GM21723 (cell line): Measurements from ENCODE around the gene EEF2.
A peak's percentile ranks its signal among the peaks of the same experiment; 100 is the strongest.
"Not testable (repeated sequence)": the region's sequence is repeated elsewhere in the genome, so short reads cannot be mapped to it uniquely, and the experiment has no call there.

Experiments
- ATAC-seq: cut with Tn5 transposase; IDR thresholded peaks from one replicate; pipeline ENCODE4 v1.9.1; 2021; ENCODE audit warnings: mild to moderate bottlenecking, moderate library complexity; ENCODE audit not compliant: unreplicated experiment

The EEF2 gene

DNA sequence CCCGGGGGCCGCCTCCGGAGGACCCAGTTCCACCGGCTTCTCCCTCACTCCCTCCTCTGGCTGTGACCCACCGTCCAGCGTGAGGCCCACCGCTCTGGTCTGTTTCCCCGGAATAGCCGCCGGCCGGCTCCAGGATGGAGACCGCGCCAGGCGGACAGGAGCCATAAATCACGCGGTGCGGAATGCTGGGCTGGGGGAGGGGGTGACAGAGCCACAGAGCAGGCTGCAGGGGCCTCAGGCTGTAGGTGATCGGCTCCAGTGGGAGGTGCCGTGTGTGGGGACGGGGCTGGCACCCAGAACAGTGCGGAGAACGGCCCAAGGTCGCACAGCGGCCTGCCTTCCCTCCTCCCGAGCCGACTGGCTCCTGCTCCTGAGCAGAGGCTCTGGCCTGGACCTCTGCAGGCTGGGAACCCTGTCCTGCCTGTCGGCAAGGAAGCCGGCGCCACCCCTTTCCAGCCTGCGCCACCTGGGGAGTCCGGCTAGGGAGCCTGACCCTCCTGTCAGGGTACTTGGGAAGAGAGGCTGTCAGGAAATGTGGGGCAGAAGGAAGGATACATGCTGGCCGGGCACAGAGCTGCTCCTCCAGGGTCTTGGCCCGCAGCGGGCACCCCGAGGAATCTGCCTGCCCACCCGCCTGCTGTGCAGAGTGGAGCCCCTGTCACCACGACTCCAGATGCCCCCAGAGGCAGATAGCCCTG is 30.6 kb upstream of the EEF2 start:
- ATAC-seq, result no peak

DNA sequence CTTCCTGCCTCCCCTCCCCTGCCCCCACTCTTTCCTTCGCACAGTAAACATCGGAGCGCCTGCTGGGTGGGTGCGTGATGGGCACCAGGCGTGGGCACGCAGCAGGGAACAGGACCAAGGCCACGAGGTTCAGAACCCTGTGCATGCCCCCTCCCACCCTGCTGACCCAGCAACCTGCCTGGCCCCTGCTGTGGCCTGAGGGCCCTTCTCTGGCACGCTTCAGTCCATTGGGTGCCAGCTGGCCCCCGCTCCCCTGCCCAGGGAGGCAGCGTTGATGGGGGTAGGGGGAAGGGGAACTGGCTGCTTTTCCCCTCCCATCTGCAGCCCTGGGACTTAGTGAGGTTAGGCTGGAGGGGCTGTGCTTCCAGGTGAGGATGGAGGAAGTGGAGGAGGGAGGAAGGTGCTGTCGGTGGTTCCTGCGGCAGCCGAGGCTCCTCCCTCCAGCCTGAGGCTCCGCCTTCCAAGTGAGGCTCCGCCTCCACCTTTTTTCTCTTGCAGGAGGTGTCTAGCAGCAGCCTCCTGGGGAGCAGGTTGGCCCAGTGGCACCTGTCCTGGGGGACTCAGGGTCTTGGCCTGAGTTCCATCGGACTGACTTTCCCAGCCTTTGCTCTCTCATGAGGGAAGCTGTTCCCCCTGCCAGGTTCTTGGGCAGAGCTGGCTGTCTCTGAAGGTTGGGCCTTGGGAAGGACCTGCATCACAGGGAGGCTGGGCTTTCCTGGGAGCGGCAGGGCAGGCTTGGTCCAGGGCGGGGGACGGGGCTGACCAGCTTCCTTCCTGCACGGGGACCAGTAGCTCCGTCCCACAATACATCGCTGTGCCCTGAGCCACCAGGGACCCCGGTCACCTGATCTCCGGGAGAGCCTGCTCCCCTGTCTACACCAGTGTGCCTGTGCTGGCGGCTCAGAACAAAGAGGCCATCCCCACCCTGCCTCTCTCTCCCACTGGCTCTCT is 29.6 kb upstream of the EEF2 start:
- no peak for ATAC-seq

DNA sequence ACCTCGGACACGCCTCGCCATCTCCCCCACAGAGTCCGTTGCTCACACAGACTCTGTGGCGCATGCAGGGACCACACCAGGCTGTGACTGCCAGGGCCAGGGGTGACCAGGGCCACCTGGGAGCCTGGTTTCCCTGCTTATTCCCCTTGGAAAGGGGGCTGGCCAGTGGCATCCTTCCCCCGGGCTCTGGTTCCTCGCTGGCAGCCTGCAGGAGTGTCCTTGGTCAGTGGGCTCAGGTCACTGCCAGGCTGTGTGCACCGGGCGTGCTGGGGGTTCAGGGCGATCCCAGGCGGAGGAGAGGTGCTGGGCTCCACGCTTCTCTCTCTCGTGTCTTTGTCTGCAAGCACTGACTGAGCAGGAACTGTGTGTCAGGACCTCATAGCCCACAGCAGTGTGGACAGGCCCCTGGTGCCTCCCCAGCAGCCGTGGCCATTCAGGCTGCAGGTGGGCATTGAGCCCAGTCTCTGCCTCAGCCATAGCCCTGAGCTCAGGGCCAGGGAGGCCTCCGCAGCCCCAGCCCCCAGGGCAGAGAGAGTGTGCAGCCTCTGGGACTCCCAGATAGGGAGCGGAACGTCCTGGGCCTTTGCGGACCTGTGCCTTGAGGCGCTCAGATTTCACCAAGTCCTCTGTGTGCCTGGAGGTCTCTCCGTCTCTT is 28.8 kb upstream of the EEF2 start:
- ATAC-seq, result no peak

DNA sequence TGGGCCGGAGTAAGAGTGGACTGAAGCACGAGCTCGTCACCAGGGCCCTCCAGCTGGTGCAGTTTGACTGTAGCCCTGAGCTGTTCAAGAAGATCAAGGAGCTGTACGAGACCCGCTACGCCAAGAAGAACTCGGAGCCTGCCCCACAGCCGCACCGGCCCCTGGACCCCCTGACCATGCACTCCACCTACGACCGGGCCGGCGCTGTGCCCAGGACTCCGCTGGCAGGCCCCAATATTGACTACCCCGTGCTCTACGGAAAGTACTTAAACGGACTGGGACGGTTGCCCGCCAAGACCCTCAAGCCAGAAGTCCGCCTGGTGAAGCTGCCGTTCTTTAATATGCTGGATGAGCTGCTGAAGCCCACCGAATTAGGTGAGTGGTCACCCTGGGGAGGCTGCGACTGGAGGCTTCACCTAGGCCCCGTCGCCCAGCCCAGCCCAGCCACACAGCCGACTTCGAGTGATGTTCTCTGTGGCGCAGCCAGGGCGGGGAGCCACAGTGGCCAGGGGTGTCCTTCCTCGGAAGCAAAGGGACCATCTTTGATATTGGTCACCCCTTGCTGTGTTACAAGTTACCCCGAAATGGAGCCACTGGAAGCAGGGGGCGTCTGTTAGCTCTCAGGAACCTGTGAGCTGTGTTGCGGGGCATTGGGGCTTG is 27.8 kb upstream of the EEF2 start:
- no peak for ATAC-seq

DNA sequence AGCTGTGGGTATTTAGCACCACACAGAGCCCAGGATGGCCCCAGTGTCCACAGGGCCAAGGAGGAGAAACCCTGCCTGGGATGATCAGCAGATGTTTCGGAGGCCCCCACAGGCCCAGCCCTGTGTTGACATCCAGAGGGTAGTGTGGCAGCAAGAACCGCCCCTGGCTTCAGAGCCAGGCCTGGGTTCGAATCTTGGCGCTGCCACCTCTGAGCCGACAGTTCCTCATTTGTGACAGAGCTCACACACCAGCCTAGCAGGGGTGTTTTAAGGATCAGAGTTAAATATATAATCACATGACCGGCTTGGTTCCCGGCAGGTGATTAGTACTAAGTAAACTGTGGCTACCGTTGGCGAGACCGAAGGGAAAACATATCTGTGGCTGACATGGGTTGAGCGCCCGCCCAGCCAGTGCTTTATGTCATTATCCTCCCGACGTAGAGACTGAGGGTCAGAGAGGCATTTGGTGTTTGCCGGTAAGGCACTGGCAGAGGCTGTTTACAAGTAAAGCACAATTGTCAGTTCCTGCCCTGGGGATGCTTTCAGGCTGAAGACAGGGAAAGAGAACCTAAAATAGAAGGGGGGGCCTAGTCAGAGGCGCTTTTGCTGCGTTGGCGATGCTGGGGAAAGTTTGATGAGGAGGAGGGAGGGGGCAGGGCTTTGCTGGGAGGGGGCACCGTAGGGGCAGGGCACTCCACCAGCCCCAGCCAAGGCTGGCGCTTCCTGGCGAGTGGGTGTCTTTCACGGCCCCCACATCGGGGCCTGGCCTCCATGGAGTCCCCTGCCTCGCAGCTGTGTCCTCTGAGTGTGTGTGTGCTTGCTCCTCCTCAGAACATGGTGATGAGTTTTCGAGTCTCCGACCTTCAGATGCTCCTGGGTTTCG is 27.1 kb upstream of the EEF2 start:
- ATAC-seq, result no peak

DNA sequence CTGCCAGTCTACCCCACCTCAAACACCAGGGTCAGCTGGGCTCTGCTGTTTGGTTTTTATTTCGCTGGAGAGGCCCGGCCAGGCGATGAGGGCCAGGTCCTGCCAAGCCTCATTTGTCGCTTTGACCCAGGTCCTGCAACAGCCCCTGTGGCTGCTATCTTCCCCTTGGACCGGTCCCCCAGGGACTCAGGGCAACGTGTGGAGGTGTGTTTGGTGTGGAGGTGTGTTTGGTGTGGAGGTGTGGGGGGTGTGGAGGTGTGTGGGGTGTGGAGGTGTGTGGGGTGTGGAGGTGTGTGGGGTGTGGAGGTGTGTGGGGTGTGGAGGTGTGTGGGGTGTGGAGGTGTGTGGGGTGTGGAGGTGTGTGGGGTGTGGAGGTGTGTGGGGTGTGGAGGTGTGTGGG is 26.2 kb upstream of the EEF2 start:
- not testable (repeated sequence) for ATAC-seq

DNA sequence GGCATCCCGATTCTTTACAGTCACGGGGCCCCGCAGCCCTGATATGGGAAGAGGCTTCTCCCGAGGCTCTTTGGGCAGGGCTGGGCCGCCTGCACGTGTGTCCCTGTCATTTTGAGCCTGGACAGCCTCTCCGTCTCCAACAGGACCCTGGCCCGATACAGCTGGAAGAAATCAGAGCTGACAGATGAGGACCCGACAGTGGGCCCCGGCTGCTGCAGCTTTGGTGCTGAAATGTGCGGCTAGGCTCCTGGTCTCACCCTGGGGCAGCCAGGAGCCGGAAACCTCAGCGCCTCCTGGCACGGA is 25.5 kb upstream of the EEF2 start:
- ATAC-seq, result no peak

DNA sequence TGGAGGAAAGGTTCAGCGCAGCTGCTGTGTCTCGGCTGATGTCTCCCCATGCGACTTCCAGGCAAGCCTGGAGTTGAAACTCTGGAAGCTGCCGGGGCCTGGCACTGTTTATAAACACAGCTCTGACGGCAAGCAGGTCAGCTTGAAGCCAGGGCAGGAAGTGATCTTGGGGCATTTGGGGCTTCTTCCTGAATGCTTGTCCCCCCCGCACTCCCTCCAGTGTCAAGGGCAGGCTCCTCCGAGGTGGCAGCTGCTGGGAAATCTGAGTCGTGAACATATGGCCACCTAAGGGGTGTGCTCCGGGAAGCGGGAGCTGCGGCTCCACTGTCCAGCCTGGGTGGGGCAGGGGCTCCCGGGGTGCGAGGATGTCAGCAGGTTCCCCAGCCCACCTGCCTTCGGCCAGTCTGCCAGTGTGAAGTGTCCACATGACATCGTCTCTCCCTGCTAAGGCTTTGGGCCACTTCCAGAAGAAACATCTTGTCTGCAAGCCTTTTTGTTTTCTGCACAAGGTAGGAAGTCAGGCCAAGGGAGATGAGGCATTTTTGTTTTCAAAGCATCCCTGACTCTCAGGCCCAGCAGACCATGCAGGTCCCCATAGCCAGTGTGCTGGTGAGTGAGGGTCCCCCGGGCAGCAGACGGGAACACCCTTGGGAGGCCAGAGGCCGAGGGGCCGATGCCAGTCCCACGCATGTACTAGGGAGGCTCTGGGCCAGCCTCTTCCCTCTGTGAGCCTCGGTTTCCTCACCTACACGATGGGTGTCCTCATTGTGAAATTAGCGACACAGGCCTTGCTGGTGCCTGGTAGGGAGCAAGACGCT is 24.9 kb upstream of the EEF2 start:
- ATAC-seq, result no peak

DNA sequence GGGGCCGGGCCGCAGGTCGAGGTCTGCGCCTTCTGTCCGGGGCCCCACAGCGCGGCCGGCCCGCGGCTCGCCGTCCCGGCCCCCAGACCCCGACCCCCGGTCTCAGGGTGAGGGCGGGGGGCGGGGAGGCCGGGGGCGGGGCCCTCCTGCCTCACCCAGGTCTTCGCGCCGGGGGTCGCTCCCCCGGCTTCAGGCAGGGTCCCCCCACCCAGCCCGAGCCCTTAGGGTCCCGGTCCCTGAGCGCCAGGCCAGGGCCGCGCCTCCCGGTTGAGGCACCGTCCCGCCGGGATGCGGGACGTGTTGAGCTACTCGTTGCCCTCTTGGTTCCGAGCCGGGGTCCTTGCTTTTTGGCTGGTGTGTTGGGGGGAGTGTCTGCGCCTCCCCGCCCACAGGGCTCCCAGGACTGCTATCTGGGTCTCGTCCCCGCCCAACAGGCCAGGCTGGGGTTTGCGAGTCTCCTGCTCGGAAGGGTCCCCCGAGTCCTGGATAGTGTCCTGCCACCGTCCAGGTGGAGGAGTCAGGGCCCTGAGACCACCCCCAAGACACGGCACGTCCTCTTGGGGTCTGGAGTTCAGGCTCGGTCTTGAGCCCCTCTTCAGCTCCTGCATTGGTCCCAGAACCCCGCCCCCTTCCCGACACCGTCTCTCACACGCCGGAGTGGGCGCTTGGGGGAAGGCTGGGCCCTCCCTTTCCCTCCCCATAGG is 22.7 kb upstream of the EEF2 start:
- peak; percentile 17 for ATAC-seq

DNA sequence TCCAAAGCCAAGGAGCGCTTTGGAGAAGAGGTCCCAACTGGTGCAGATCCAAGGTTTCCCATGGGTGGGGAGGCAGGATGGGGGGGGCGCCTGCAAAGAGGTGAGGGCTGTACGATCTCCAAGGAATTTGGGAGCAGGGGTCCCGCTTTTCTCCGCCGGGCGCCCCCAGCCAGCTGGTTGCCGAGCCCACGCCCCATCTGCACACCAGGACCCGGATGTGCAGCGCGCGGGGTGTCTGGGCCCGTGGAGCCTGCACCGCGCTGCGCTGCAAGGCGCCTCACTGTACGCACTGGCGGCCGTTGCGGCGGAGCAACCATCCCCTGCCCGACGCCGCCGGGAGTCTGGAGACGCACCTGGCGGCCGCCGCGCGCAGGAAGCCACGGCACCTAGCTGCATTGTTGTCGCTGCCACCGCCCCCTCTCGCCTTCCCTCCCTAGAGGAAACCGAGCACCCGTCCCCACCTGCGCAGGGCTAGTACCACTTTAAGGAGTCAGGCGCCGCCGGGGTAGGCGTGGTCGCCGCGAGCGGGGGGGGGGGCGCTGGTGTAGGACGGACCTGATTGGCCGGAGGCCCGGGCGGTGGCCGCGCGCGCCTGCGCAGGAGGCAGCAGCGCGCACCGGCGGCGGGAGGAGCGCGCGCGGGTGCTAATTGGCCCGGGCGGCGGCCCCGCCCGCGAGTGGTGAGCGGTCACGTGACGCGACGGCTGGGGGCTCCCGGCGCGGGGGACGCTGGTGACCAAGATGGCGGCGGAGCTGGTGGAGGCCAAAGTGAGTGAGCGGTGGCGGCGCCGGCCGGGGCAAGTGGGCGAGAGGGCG is 22.0 kb upstream of the EEF2 start, which contains the start of gene PIAS4:
TSS of gene PIAS4 (plus strand) at position 716 of the 815 bp plus-strand sequence. CDS start at position 741, 25 bp downstream.
- peak; percentile 74 for ATAC-seq

DNA sequence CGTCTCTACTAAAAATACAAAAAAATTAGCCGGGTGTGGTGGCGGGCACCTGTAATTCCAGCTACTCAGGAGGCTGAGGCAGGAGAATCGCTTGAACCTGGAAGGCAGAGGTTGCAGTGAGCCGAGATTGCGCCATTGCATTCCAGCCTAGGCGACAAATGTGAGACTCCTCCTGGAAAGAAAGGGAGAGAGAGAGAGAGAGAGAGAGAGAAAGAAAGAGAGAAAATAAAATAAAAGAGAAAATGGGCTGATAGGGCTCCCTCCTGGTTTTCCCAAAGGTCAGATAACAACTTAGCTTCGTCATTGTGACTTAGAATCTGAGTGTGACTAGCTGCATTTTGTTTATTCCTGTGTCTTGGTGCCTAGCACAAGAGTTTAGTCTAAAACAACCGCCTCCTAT is 20.2 kb upstream of the EEF2 start:
- not testable (repeated sequence) for ATAC-seq

DNA sequence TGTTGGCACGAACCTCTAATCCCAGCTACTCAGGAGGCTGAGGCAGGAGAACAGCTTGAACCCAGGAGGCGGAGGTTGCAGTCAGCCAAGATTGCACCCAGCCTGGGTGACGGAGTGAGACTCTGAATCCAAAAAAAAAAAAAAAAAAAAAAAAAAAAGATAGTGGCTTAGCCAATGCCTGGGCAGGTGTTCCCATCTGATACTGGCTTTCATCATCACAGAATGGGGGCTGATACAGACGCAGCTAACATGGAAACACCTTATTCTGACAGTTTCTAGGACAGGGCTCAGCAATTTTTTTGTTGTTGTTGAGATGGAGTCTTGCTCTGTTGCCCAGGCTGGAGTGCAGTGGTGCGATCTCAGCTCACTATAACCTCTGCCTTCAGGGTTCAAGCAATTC is 15.5 kb upstream of the EEF2 start:
- not testable (repeated sequence) for ATAC-seq

DNA sequence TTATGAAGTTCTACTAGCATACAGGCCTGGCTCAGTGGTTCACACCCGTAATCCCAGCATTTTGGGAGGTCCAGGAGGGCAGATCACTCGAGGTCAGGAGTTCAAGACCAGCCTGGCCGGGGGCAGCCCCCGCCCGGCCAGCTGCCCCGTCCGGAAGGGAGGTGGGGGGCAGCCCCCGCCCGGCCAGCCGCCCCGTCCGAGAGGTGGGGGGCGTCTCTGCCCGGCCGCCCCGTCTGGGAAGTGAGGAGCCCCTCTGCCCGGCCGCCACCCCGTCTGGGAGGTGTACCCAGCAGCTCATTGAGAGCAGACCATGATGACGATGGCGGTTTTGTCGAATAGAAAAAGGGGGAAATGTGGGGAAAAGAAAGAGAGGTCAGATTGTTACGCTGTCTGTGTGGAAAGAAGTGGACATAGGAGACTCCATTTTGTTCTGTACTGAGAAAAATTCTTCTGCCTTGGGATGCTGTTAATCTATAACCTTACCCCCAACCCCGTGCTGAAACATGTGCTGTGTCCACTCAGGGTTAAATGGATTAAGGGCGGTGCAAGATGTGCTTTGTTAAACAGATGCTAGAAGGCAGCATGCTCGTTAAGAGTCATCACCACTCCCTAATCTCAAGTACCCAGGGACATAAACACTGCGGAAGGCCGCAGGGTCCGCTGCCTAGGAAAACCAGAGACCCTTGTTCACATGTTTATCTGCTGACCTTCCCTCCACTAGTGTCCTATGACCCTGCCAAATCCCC is 13.6 kb upstream of the EEF2 start:
- ATAC-seq, result not testable (repeated sequence)

DNA sequence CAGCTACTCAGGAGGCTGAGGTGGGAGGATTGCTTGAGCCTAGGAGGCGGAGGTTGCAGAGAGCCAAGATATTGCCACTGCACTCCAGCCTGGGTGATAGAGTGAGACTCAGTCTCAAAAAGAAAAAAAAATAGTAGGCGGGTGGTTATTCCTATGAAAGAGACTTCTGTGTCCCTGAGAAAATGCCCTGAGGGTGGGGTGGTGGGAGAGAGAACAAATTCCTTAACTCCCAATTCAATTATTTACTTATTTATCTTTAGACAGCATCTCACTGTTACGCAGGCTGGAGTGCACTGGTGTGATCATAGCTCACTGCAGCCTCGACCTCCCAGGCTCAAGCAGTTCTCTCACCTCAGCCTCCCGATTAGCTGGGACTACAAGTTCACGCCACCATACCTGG is 10.3 kb upstream of the EEF2 start:
- no peak for ATAC-seq

DNA sequence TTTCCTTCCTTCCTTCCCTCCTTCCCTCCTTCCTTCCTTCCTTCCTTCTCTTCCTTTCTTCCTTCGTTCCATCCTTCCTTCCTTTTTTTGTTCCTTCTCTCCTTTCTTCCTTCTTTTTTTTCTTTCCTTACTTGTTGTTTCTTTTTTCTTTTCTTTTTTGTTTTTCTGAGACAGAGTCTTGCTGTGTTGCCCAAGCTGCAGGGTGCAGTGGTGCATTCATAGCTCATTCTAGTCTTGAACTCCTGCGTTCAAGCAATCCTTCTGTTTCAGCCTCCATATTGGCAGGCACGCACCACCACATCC is 5.5 kb upstream of the EEF2 start:
- ATAC-seq, result no peak

DNA sequence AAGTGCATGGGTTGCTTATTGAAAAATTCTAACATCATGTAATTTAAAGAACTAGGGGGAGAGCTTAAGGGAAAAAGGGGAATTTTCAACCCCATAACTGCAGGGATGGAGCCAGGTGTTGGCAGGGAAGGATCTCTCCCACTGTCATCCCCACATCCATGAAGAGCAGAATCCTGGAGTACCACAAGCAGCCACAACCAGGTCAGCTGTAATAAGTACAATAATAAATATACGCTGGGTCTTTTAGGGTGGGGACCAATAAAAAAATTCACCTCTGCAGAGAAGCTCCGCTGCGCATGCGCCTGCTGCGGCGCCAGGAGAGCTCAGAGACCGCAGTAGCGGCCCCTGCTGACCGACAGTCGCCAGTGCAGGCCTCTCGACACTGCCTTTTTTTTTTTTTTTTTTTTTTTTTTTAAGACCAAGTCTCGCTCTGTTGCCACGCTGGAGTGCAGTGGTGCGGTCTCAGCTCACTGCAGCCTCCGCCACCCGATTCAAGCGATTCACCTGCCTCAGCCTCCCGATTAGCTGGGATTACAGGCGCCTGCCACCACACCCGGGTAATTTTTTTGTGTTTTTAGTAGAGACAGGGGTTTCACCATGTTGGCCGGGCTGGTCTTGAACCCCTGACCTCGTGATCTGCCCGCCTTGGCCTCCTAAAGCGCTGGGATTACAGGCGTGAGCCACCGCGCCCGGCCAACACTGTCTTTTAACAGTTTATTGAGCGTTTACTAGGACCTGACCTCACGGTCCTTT is 2.5 kb upstream of the EEF2 start:
- peak; percentile 35 for ATAC-seq
